Amygdala (tissue), 56 donors: Measurements from ENCODE around the gene SNPH.

Experiments
- DNase-seq, 56 donors: peaks; one replicate each; lab custom pipeline; 2025; lab: John Stamatoyannopoulos, UW

SNPH gene

GRCh38 chr20:1320016-1320415 is 53.9 kb downstream of the SNPH start:
- DNase-seq = no peak

DNA sequence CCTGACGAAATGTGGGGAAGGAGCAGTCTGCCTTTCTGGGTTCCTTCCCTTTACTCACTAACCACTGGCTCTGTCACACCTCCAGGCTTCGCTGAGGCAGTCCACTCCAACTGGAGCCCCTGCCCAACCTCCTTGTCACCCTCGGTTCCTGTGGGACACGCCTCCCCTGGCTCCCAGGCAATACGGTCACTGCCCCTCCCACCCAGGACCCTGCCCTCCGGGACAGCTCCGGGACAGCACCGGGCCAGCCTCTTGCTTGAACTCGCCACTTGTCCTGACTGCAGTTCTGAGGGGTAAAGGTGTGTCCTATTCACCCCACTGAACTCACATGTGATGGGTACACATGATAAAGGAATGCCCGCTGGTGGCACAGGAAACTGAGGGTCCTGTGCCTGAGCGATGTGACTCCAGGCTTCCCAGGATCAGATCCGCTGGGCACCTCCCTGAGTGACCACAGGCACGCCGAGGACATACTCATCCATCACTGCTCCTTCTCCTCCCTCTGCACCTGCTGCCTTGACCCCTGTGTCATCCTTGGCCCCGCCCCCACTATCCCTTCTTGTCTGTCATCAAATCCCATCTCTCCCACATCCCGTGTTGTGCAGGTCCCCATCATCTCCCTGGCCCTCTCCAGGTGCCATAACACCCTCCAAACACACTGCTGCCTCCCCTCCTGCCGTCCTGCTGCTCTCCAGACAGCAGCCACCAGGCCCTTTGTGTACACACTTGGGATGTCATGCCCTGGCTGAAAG is 55.0 kb downstream of the SNPH start:
- no peak for DNase-seq

DNA sequence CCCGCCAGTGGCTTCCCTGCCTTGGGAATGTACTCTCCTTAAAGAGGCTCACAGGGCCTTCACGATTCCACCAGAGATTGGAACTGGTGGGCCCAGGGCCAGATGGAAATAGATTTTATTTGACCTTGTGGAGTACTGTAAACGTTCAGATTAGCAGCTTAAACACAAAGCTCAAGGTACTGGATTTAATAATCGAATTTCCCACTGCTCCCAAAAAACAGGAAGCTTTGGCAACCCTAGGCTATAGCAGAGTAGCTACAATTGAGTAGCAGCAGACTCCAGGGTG is 55.5 kb downstream of the SNPH start:
- no peak for DNase-seq

- peak in 12 of 56 donors; percentile 12 to 60 (median 30) for DNase-seq
Observed at GRCh38 chr20:1322511-1323245, 56.6 kb downstream of the SNPH start.

DNA sequence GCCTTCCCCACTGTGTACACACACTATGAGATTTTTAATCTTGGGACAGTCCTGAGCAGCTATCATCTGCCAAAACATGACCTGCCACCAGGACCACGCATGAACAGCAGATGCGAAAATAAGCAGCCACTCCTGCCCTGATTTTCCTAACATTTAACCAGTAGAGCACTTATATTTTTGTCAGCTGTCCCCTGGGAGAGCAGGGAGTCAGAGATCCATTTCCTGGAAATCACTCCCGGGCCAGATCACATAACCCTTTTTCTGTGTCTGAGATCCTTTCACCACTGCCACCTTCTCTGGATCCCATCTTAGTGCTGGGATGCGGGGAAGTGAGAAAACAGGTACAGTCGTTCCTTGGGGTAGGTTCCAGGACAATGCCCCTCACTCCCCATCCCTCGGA is 57.2 kb downstream of the SNPH start:
- no peak for DNase-seq

DNA sequence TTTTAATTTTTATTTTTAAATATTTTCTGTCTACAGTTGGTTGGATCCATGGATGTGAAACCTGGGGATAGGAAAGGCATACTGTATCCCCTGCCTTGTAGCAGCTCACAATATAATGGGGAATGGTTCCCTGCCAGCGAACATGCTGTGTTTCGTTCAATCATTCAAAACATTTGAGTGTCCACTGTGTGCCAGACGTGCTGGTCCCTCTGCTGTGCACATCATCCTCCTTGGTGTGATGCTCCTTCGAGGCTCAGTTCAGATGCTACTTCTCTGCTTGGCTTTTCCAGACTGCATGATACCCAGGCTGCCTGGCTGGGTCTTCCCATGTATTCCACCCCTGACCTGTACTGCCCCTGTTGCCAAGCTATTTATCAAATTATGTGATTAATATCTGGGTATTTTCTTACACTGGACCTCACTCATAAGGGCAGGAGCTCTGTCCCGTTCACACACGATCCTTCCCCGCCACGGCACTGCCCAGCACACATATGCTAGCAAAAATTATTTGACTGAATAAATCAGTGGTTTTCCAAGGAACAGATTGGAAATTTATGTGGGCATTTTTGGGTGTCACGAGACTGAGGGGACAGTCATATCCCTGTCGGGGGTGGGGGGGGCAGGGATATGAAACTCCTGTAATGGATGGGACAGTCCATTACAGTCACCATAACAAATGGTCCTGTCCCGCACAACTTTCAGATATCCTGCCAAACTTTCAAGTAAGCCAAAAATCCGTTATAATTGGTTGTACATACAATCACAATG is 57.9 kb downstream of the SNPH start:
- no peak for DNase-seq

DNA sequence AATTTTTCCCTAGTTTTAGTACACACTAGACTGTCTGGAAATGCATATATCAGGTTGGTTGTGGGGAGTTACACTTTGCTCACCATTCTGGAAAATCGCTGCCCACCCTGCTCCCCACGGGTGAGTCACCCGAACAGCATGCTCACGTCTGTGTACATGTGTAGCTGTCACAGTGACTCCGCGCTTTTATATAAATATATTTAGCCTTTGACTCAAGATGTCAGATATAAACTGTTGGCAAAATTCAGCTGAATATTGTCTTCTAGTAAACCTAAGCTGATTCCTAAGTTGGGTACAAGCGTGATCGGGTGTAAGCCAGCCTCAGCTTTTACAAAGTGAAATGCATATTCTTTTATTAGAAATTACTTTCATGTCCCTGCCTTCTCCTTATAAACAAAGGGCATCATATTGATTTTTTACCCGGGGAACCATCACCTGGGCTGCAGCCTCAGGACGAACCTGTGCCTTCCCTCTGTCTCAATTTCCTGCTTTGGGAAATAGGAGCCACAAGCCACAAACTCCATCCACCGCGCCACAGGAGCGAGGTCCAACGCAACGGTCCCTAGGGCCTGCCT is 58.6 kb downstream of the SNPH start:
- peak in 1 of 56 donors; percentile 35 for DNase-seq

DNA sequence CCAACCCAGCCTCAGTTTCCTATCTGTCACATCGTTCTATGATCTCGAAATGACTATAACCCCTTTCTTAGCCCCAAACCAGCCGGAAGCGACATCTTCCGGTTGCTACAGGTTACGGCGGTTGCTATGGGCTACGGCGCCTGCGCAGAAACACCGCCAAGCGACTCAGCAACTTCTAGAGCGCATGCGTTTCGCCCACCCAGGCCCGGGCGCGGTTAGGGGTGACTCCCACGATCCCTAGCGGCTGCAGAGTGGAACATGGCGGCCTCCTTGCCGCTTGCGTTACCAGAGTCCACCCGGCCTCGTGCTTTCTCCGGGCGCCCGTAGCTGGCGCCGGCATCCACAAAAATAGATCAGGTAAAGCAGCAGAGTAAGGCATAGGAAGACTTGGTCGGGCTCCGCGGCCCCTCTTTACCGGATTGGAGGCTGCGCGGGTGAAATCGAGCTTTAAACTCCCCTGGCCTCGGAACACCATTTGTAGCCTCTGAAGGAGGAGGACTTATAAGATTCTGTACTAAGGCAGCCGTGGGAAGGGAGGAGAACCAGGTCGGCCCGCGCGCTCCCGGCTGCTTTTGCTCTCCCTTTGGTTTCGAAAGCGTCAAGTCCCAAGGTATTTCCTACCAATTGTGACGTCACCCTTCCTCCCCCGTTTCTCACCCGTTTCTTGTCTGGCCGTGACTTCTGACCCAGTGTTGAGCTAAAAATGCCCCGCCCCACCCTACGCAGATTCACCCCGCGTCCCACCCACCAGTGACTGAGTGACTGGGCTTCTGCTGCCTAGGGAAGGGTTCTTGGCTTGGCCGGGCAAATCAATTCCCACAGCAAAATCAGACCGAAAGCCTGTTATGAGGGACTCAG is 59.3 kb downstream of the SNPH start:
- peak; percentile 73 to 98 (median 91) for DNase-seq

GRCh38 chr20:1326031-1326930 is 60.2 kb downstream of the SNPH start:
- no peak for DNase-seq

- DNase-seq = peak in 30 of 56 donors; percentile 16 to 88 (median 52)
Observed at GRCh38 chr20:1327241-1327653, 61.2 kb downstream of the SNPH start.

DNA sequence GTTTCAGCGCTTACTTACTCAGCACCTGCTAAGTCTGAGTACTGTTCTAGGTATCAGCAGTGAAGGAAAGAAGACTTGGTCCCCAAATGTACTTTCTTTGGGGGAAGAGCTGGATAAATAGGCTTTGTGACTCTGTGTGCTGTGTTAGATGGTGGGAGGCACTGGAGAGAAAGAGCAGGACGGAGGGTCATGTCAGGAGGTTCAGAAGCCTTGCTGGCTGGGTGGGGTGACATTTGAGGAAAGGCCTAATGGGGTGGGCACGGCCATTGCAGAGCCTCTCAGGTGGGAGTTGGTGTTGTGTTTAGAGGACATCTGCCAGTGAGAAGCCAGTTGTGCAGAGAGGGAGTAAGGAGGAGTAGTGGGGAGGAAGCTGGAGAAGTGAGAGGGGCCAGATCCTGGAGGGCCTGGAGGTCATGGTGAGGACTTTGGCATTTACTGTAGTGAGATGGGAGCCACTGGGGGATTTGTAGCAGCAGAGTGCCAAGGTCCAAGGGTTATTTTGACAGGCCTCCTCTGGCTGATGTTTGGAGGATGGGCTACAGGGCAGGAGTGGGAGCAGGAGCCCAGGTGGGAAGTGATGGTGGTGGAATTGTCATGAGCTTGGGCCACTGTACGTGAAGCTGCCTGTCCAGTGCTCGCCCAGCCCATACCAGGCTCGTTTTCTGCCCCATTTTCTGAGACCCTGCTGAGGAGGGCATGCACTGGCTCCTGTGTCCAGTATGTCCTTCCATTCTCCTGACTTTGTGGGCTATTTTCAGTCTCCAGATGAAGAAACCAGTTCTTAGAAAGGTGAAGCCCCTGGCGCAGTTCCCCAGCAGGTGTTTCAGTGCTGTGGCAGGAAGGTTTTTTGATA is 62.0 kb downstream of the SNPH start:
- no peak for DNase-seq

DNA sequence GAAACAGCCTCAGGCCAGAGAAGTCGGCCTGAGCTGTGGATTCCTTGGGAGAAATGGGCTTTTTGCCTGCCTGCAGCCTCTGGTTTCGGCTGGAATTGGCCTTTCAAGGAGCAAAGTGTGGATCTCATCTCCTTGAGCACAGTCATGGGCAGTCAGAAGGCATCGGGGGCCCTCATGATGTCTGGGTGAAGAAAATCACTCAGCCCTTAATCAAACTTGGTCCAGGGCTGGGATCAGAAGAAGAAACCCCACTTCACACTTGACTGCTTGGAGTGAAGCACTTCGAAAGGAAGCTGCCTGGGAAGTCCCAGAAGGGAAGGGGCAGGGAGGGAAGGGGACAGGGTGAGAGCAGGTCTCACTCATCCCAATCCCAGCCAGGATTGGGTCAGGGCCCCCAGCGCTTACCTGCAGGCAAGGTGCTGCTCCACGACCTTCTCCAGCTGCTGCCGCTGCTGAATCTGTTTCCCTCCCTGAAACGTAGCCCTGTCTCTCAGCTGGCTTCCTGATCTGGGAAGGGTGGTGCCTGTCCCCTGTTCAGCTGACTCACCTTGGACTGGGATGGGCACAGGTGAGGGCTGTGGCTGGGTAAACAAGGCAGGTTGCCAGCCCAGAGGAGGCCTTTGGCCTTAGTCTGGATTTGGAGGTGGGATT is 62.7 kb downstream of the SNPH start, which contains the start of gene SDCBP2:
TSS of gene SDCBP2 (minus strand) at position 460 of the 651 bp plus-strand sequence. CDS start 8,723 bp downstream, outside the sequence.
- DNase-seq = no peak

DNA sequence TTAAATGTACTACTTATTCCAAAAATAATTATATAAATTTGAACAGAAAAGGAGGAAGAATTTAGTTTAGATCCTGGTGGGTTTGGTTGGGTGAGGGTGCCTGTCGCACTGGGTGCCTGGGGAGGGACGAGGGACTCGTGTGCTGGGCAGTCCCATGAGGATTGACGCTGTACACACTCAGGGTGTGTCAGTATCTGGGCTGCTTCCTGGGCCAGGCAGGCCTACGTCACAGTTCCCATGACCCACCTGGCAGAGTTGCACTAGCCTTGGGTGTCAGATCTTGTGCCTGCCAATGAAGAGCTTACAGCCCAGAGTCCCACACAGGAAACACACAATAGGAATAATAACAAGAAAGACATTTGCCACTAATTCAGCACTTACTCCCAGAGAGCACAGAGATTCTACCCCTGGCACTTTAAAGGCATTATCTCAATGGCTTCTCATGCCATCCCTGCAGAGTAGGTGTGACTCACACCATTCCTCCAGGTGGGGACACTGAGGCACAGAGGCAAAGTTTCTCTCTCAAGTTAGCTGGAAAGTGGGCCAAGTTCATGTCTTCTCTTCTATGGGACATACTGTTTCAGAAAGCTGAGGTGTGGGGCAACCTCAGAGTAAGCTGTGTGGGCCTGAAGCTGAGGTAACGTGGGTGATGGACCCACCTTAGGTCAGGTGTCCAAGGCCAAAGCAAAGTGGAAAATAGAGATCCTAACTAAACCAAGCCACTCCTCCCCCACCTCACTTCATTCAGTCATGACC is 64.2 kb downstream of the SNPH start:
- DNase-seq = peak in 18 of 56 donors; percentile 20 to 70 (median 38)

GRCh38 chr20:1331101-1331500 is 65.0 kb downstream of the SNPH start:
- DNase-seq = no peak

GRCh38 chr20:1331801-1332453 is 65.8 kb downstream of the SNPH start:
- no peak for DNase-seq

DNA sequence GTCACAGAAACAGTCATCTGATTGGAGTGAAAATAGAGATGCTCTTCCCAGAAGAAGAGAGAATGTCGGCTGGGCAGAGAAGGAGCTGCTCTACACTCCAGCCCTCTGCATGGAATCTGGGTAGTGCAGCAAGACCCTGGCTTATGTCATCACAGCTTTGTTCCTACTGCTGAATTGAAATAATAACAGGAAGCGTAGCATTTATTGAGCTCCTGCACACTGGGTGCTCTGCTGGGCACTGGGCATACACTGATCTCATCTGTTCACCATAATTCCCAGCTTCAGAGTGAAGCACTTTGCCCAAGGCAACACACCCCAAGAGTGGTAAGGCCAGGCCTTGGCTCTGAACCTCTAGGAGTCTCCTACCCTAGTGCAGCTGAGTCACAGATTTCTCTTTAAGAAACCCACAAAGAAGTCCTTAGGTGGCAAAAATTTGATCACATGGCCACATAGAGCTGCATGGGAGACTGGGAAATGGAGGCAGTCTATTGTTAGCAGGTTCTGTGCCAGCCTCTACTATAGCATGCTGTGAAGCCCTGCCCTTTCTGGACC is 66.7 kb downstream of the SNPH start:
- DNase-seq = no peak
